IPS-18c (cell line): ENCODE data around the gene SETD2.

ENCODE experiments used
- H3K4me3 ChIP-seq: 2 replicates; pipeline ENCODE4 v1.7.0; 2013; ENCODE audit warnings: low read depth, mild to moderate bottlenecking, low read length, moderate library complexity; ENCODE audit not compliant: insufficient read depth
- H3K9me3 ChIP-seq: one replicate; pipeline ENCODE4 v1.6.1; 2013; ENCODE audit warnings: mild to moderate bottlenecking, low read length, moderate library complexity; ENCODE audit not compliant: control insufficient read depth, insufficient read depth

Gene SETD2

GRCh38 chr3:47000198-47000815 lies 163.6 kb downstream of the SETD2 start:
- Histone ChIP-seq H3K9me3 (no peaks in the 10 kb centered on the region), H3K4me3 (no peak overlapping the region)

GRCh38 chr3:46999516-47000197 lies 164.3 kb downstream of the SETD2 start:
- Histone ChIP-seq H3K4me3 (no peak overlapping the region), H3K9me3 (no peaks in the 10 kb centered on the region)

GRCh38 chr3:46998852-46999515 lies 164.9 kb downstream of the SETD2 start:
- Histone ChIP-seq H3K4me3 (no peak overlapping the region), H3K9me3 (no peaks in the 10 kb centered on the region)

GRCh38 chr3:46998121-46998851 lies 165.6 kb downstream of the SETD2 start:
- H3K4me3 ChIP-seq: no peak overlapping the region
- no peaks in the 10 kb centered on the region for H3K9me3 ChIP-seq

GRCh38 chr3:46997453-46998091 lies 166.3 kb downstream of the SETD2 start:
- Histone ChIP-seq H3K9me3 (no peaks in the 10 kb centered on the region), H3K4me3 (no peak overlapping the region)

GRCh38 chr3:46996689-46997452 lies 167.0 kb downstream of the SETD2 start:
- H3K9me3 ChIP-seq: no peaks in the 10 kb centered on the region
- H3K4me3 ChIP-seq: no peak overlapping the region

- no peaks in the 10 kb centered on the region for H3K9me3 ChIP-seq
- H3K4me3 ChIP-seq: no peak overlapping the region
Measured at GRCh38 chr3:46995901-46996562, 167.9 kb downstream of the SETD2 start.

- no peak overlapping the region for H3K4me3 ChIP-seq
- no peaks in the 10 kb centered on the region for H3K9me3 ChIP-seq
Measured at GRCh38 chr3:46994801-46995731, 168.8 kb downstream of the SETD2 start.

- Histone ChIP-seq H3K9me3 (no peaks in the 10 kb centered on the region), H3K4me3 (no peak overlapping the region)
Measured at GRCh38 chr3:46993986-46994385, 169.9 kb downstream of the SETD2 start.

GRCh38 chr3:46993292-46993691 lies 170.6 kb downstream of the SETD2 start:
- H3K4me3 ChIP-seq: no peak overlapping the region
- no peaks in the 10 kb centered on the region for H3K9me3 ChIP-seq

- H3K4me3 ChIP-seq: no peak overlapping the region
- H3K9me3 ChIP-seq: no peaks in the 10 kb centered on the region
Measured at GRCh38 chr3:46992231-46992630, 171.7 kb downstream of the SETD2 start.

- Histone ChIP-seq H3K9me3 (no peaks in the 10 kb centered on the region), H3K4me3 (no peak overlapping the region)
Measured at GRCh38 chr3:46991406-46992165, 172.3 kb downstream of the SETD2 start.

- no peak overlapping the region for H3K4me3 ChIP-seq
Measured at GRCh38 chr3:46990573-46991374, 173.1 kb downstream of the SETD2 start.

GRCh38 chr3:46989146-46989810 lies 174.6 kb downstream of the SETD2 start:
- no peaks in the 10 kb centered on the region for H3K9me3 ChIP-seq
- no peak overlapping the region for H3K4me3 ChIP-seq

More at GRCh38 chr3:46990573-46991374, 173.1 kb downstream of the SETD2 start:
- no peaks in the 10 kb centered on the region for H3K9me3 ChIP-seq
